HG03280 (cell line): Measurements from ENCODE around the gene LRRC46.

Experiments
- ATAC-seq: cut with Tn5 transposase; IDR thresholded peaks from one replicate; pipeline ENCODE4 v1.9.1; 2021; ENCODE audit warnings: mild to moderate bottlenecking, moderate library complexity; ENCODE audit not compliant: unreplicated experiment

Gene LRRC46

DNA sequence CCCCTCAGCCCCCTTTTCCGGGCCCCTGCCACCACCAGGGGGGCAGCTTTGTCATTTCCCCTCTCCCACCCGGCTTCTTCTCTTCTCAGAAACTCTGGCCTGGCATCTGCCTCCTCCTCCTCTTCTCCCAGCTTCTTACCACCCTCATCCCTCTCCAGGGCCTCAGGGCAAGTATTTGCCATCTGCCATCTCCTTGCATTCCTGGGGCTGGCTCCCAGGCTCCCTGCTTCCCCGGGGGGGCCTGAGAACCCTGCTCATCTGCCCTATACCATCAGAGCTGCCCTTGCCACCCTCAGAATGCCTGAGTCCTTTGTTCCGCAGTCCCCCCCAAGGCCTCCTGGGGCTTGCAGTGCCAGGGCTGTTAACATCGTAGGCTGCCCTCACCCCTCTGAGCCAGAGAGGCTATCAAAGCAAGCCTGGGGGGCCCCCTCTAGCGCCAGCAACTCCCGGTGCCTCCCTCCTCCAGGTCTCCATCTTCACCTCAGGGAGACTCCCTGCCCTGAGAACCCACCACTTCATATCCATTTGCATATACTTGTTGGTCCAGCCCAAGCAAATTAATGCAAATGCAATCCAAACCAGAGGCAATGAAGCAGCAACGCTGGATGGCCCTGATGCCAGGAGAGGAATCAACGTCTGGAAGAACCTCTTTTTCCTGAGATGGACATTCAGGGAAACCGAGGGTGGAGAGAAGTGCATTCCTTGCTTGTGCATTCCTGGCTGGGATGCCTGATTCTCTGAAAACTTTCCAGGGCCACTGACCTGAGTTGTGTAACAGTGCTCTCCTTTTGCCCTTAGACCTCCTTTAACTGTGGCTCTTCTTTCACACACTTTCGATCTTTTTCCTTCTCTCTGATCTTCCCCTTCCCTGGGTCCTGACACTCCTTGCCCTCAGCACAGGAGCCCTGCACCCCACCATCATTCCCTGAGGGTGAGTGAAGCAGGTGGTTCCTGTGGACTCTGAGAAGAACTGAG is 43.8 kb downstream of the LRRC46 start:
- no peak for ATAC-seq

DNA sequence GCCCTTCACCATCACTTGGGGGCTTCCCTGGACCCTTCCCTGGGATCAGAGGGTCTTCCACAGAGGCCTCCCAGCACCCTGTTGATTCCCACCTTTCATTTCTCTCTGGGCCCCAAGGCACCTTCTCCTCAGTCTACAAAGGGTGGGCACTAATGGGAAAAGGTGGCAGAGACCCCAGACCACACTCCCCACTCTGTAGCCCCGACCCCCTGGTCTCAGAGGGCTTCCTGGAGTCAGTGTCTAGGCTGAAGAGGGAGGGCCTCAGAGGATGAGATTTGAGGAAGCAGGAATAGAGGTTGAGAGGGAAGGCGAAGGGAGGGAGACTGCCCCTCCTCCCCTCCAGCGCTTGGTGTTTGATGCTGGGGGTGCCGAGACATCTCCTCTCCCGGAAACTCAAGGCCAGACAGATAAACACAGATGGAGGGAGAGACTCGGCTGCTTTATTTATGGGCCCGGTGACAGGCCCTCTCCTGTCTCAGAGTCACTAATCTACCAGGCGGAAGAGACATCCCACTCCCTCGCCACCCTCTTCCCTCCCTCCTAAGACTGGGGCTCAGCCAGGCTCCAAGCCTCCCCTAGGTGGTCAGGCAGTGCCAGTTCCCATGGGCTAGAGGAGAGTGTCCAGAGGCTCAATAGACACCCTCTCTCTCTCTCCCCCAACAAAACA is 46.0 kb downstream of the LRRC46 start:
- ATAC-seq: no peak

DNA sequence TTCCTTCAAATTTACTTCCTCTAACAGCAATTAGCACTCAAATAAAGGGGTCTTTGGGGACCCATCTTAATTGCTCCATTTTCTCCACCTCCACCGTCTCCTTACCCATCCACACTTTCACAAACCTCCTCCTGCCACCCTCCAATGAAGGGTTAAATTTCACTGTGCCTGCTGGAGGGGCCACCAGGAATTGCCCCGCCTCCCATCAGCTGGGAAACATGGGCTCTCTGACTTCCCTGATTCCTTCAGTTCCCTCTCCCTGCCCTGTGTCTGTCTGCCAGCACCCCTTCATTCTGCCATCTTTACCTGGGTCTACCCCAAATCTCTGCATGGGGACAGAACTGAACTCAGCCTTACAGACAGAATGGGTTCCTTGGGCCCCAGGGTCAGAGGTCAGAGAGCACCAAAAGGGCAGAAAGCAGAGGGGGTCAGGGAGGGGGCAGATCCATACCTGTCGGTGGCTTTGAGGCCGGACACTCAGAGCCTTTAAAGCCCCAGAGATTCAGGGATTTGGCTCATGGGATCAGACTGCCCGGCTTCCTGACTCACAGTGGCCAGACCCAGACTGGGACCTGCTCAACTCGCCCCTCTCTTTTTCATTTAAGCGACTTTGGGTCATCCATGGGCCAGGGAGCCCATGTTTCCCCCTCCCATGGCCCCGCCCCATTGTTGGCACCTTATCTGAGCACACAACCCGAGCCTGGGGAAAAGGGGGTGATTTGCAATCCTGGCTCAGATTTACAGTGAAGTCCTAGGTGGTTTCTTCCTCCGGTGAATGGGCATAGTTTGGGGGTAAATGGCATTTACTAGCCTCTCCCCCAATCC is 46.9 kb downstream of the LRRC46 start:
- ATAC-seq: no peak

DNA sequence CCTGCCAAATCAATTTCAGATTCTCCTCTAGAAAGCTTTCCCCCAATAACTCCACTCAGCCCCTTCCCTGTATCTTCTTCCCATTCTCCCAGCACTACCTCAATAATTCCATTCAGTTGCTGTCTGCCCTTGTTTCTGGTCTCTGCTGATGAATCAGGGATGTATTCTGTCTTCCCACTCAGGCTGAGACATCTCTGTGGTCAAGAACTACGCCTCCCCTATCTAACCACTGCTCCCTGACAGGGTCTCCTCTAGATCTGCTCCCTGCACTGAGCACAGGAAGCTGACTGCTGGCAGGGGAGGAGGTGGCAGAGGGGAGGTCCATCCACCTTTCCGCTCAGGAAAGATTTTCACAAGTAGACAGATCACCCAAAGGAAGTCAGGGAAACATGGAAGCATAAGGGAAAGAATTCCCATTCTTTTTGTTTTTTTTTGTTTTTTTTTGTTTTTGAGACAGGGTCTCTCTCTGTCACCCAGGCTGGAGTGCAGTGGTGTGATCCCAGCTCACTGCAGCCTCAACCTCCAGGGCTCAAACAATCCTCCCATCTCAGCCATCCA is 47.6 kb downstream of the LRRC46 start:
- ATAC-seq: no peak

DNA sequence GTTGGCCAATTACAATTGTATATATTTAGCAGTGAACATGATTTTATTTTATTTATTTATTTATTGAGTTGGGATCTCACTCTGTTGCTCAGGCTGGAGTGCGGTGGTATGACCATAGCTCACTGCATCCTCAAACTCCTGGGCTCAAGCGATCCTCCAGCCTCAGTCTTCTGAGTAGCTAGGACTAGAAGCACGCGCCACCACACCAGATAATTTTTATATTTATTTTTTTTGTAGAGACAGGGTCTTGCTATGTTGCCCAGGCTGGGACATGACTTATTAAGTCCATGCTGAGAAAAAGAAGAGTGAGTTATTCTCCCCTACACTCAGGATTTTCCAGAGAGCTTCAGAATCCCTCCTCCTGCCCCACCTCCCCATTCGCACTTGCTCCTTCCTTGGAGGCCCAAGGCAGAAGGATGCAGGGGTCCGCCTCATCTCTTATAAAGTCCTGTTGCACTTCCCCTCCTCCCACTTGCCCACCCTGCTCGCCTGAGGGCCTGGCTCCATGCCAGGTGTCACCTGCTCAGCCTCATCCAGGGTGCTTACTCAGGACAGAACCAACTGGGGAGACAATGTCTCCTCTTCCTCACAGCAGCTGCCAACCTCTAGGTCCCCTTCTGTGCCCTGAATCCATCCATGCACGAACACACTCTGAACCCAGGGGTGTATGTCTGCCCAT is 48.4 kb downstream of the LRRC46 start:
- ATAC-seq: no peak

DNA sequence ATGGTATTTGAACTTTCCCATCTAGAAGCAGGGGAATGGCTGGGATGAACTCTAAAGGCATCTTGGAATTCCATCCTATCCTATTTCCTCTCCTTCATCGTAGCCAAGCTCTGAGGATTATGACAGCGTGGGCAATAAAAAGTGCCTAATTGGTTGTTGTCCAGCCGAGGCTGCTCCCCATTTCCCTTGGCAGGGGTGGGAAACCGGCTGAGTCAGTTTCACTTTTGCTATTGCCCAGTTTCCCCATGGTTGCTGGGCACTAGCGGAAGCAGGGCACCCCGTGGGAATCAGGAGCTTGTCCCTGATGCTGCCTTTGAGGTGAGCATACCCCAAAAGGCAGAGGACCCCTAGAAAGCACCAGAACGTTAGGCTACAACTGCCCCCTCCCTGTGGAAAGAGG is 50.8 kb downstream of the LRRC46 start:
- no peak for ATAC-seq

DNA sequence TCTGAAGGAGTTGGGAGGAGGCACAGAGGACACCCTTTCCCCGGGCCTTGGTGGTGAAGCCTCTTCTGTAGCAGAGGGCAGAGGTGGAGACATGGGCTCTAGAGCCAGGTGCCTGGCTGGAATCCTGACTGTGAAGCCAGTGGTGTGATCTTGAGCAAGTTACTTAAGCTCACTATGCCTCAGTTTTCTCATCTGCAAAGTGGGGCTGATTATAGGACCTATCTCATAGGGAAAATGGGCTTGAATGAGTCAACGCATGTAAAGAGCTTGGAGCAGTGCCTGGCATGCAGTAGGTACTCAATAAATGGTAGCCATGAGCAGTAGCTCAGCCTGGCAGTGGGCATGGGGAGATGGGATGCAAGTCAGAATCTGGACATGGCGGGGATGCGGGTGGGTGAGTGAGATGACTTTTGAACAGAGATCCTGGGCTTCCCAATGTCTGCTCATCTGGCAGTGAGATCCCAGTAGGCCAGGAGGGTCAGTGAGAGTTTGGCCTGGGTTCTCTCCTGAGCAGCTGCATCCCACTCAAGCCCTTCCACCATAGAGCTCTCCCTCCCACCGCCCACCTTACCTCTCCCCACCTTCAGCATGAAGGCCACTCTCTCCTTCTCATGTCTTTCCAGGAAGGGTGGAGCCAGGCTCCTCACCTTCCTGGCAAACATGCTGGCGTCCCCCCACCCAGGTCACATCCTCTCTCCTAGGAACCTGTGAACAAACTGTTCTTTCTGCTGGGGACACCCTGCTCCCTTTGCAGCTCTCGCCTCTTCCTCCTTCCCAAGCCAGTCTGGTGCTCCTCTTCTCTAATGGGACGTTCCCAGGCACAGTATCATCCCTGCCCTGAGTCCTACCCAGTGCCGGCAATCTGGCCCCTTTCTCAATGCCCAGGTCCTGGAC is 51.5 kb downstream of the LRRC46 start:
- no peak for ATAC-seq

DNA sequence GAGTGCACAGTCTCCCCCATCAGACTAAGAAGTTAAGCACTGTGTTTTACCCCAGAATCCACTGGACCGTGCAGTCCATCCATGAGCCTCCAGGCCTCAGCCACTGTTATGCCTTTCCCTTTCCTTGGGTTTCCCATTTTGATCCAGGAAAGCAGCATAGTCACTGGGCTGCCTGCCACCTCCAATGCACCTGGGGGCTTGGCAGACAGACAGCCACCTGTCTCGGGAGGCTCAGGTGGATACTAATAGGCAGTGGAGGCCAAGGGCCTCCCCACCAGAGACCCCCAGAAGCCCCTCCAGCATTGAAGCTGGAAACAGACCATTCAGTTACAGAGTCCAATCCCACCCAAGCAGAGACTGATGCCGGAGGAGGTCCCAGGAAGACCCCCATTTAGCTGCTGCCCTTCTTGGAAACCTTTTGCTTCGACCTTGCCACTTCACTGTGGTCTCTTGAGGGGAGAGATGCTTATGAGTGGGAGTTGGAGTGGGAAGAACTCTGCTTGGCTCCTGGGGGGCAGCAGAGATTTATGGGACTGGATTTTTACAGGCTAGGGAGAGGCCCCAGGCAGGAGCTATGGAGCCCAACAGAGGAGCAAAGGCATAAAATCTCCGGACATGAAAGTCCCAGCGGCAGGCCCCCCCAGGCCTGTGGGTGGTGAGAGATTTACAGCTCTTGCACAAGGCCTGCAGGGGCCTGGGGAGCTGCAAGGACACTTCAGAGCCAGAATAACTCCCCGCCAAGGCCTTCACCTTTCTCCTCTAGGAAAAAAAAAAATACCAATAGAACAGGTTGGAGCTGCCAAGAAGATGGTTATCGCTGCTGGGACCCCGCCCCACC is 52.3 kb downstream of the LRRC46 start:
- ATAC-seq: no peak

DNA sequence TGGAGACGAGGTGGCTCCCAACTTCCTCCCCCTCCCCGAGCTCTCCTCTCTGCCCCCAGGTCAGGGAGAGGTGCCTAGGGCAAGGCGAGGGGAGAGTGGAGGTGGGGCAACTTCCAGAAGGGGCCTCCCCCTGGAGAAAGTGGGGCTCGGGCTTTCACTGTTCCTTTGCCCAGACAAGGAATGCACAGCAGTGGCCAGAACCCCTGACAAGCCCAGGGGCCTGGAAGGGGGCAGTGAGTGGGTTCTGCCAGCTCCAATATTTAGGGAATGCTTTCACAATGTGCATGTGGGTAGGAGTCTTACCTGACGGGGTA is 52.9 kb downstream of the LRRC46 start:
- ATAC-seq: no peak

DNA sequence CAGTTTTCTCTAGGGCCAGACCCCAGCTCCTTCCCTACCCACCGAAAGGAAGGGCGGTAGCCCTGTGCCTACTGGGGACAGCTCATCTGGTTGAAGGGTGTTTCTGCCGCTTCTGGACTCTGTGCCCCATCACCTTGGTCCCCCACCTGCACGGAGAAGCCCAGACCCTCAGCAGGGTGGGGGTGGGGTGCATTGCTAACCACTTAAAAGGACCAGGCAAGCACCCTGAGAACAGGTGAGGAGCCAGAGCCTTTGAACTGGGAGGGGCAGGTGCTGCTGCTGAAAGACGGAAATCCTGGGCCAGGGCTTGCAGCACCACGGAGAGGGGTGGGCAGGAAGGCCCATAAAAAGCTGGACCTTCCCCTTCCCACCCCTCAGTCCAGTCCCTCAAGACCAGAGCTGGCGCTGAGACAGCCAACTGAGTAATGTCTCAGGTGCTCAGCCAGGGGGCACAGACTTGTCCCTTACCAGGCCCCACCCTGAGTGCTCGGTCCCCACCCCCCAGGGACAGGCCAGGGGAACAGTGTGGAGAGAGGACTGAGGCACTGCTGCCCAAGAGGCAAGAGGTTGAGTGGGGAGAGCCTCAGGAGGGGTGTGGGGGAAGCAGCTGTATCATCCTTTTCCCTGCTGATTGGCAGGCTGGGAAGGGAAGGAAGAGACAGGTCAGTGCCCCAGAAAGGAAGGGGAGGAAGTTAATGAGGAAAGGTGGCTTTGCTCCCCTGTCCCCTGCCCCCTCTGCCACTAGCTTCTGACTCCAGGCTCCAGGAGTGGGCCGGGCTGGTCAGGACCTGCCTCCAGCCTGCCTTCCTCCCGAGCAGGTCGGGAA is 53.6 kb downstream of the LRRC46 start:
- no peak for ATAC-seq
